WERI-Rb-1 (cell line): Measurements from ENCODE around the gene CHIC2.
A peak's percentile ranks its signal among the peaks of the same experiment; 100 is the strongest.
"Not testable (repeated sequence)": the region's sequence is repeated elsewhere in the genome, so short reads cannot be mapped to it uniquely, and the experiment has no call there.

Experiments used
- DNase-seq: peaks from one replicate; pipeline ENCODE4 v3.0.0-alpha.2; 2020
- H3K27ac ChIP-seq: fragments of 250-450 bp; sonication (Bioruptor Pico); 2 replicates; pipeline ENCODE4 v1.5.1; 2020; ENCODE audit warnings: mild to moderate bottlenecking, moderate library complexity
- H3K27me3 ChIP-seq: fragments of 250-450 bp; sonication (Bioruptor Pico); 2 replicates; pipeline ENCODE4 v1.5.1; 2021; ENCODE audit warnings: mild to moderate bottlenecking, low read depth, moderate library complexity; ENCODE audit not compliant: insufficient read depth, severe bottlenecking
- H3K36me3 ChIP-seq: fragments of 250-450 bp; sonication (Bioruptor Pico); 2 replicates; pipeline ENCODE4 v1.5.1; 2020; ENCODE audit warnings: mild to moderate bottlenecking, moderate library complexity
- H3K4me3 ChIP-seq: 2 replicates; pipeline ENCODE4 v1.5.1; 2011; ENCODE audit warnings: low read depth, mild to moderate bottlenecking, control low read depth, low read length
- H3K9me3 ChIP-seq: fragments of 250-450 bp; sonication (Bioruptor Pico); 2 replicates; pipeline ENCODE4 v1.5.1; 2021; ENCODE audit warnings: mild to moderate bottlenecking, moderate library complexity; ENCODE audit not compliant: severe bottlenecking
- TF ChIP-seq, protein P1 (sequence below): IDR thresholded peaks from 2 replicates; pipeline ENCODE4 v1.5.1; 2011; ENCODE audit warnings: low read depth, mild to moderate bottlenecking, control low read depth, inconsistent platforms, low read length

Gene CHIC2

DNA sequence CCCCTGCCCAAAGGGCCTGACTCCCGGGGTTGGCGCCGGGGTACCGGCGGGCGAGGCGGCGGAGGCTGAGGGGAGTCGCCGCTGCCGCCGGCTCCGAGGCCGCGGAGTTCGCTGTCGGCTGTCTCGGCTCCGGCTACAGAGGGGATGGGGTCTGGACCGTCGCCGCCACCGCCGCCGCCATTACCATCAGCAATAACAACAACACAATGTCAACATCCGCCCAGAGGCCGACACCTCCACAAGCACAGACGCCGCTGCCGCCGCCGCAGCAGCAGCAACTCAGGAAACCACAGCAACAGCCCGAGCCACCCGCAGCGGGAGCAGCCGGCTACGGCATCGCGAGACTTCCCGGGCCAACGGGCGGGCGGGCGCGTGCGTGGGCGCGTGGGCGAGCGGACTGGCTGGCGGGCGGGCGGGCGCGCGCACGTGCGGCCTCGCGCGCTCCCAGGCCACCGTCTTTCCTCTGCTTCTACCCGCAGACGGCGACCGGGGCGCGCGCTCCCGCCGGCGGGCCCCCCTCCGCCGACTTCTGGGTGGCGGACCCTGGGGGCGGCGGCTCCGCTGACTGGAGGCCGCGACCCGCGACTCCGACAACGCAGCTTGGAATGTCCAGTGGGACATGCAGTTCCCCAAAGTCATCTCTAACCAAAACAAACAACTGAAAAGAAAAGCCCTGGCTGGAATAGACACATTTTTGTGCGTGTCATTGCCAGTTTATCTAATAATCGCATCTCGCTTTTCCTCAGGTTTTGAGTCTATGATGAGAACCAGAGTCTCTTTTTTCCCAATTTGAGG lies at the start of gene CHIC2:
Gene CHIC2, minus strand, starts transcription at position 289 of the 795 bp plus-strand sequence. CDS start 305 bp downstream, outside the sequence.
- peak within 1 kb of the TSS; percentile 76 for H3K27ac ChIP-seq

GRCh38 chr4:54113206-54113605 lies 48.8 kb upstream of the CHIC2 start:
- H3K27me3 ChIP-seq = peaks cover 63% of the 10 kb centered on the region
- H3K27ac ChIP-seq, DNase-seq, H3K36me3 ChIP-seq, H3K9me3 ChIP-seq, H3K4me3 ChIP-seq: not testable (repeated sequence)

More for the DNA sequence above, at the start of gene CHIC2:
- peak; percentile 94 for DNase-seq
- TF ChIP-seq, protein P1, sequence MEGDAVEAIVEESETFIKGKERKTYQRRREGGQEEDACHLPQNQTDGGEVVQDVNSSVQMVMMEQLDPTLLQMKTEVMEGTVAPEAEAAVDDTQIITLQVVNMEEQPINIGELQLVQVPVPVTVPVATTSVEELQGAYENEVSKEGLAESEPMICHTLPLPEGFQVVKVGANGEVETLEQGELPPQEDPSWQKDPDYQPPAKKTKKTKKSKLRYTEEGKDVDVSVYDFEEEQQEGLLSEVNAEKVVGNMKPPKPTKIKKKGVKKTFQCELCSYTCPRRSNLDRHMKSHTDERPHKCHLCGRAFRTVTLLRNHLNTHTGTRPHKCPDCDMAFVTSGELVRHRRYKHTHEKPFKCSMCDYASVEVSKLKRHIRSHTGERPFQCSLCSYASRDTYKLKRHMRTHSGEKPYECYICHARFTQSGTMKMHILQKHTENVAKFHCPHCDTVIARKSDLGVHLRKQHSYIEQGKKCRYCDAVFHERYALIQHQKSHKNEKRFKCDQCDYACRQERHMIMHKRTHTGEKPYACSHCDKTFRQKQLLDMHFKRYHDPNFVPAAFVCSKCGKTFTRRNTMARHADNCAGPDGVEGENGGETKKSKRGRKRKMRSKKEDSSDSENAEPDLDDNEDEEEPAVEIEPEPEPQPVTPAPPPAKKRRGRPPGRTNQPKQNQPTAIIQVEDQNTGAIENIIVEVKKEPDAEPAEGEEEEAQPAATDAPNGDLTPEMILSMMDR = no peak
- Histone ChIP-seq H3K27me3 (no peaks in the 10 kb centered on the region), H3K9me3 (no peaks in the 10 kb centered on the region), H3K4me3 (peak within 1 kb of the TSS; percentile 88), H3K36me3 (peaks cover 3% of the 10 kb centered on the region; the same call in 1 of the 2 replicates)

DNA sequence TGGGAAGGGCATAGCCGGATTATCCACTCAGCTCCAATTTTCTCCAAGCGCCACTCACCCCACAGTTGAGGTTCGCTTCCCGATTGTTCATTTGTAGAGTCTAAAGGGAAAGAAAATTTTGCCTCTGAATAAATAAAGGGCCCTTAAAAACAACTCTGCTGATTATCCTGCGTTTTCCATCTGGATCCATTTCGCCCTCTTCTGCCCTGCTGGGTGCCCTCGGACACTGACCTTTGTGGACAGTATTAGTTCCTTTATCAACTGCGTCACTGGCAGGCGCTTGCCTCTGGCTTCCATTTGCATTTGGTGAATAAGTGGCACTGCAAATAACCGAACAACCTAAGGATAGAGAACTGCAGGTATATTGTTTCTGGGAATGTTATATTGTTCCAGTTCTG lies 45.6 kb upstream of the CHIC2 start:
- Histone ChIP-seq H3K9me3 (peaks cover 7% of the 10 kb centered on the region), H3K27me3 (peaks cover 69% of the 10 kb centered on the region), H3K27ac (no peak overlapping the region), H3K36me3 (no peaks in the 10 kb centered on the region), H3K4me3 (no peak overlapping the region)
- no peak for DNase-seq
- TF ChIP-seq, protein P1 = no peak

DNA sequence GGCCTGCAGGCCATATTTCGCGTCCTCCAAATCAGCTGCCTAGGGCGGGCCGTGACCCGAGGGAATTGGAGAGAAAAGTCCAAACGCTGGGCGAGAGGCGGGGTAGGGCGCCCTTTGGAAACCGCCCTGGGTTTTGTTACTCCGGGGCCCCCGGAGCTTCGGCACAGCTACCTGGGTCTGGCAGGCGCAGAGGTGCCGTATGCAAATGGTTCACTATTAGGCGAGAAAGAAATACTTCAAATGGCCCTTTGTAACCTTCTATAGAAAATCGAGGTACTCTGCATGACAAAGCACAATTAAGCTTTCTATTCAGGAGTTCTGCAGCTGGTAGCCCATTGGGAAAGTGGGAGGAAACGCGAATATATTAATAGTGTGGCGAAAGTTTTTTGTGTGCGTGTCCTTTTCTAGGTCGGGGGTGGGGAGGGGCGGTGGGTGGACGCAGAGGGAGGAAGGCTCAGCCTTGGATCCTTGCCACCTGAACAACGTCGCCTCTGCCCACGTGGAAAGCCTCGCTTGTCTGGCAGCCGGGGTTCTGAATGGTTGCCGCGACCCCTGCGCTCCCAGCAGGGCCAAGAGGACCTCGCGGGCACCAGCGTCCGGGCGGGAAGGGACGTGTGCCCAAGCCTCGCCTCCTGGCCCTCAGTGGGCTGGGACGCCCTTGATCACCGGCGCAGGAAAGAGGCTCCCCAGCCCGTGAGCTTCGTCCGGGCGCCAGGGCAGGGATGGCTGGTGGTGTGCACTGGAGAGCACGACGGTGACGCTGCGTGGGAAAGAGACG lies 45.0 kb upstream of the CHIC2 start:
- TF ChIP-seq, protein P1 = no peak
- no peak overlapping the region for H3K27ac ChIP-seq
- DNase-seq = no peak
- peaks cover 71% of the 10 kb centered on the region for H3K27me3 ChIP-seq
- H3K4me3 ChIP-seq = no peak overlapping the region
- peaks cover 7% of the 10 kb centered on the region for H3K9me3 ChIP-seq
- no peaks in the 10 kb centered on the region for H3K36me3 ChIP-seq

DNA sequence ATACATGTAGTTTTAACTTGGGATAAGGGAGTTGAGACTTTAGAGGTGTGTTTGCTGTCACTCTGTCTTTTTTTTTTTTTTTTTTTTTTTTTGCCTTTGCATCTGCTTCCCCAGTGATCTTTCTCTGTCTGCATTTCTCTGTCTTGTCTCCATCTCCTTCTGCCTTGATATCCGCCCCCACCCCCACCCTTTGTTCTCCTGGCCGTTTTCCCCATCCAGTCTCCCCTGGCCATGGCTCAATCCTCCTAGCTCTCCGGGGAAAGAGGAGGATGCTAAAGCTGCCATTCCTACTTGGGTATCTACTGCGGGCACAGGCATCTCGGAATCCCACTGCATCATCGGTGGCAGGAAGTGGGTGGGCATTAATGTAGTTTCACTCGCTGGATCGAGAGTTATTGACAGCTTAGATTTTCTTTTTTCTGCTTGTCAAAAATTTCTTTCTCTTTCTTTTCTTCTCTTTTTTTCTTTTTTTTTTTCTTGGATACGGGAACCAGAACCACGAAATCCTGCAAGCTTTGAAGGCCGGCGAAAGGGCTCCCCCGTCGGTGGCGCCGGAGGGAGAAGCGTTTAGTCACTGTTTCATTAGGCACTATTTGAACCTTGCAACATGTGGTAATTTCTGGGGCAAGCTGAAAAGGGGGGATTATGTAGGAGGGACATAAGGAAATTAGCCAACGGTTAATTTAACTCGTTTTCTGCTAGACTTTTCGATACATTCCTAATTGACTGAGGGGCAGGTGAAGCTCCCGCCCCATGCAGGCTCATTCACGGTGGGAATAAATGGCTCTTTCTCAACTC lies 43.7 kb upstream of the CHIC2 start:
- Histone ChIP-seq H3K36me3 (no peaks in the 10 kb centered on the region), H3K27me3 (peaks cover 81% of the 10 kb centered on the region), H3K9me3 (peaks cover 7% of the 10 kb centered on the region), H3K27ac (no peak overlapping the region), H3K4me3 (no peak overlapping the region)
- no peak for DNase-seq
- TF ChIP-seq, protein P1 = no peak
